SK-N-SH (cell line): ENCODE results near the gene C19orf81. TPM values are rescaled to one million over a fixed set of nuclear protein-coding genes. Genes with fewer than 3 reads are reported as not detected.

Experiments used
- CTCF ChIA-PET: fragments of 300-600, 350-600 bp; formaldehyde crosslinking; extraction: SDS; loops from one replicate; lab custom pipeline; 2021; lab: Yijun Ruan, JAX
- POLR2A ChIA-PET: fragments of 350-600 bp; sonication (Branson Sonifier 250); formaldehyde crosslinking; extraction: SDS; loops from one replicate; lab custom pipeline; 2020; ENCODE audit warnings: antibody characterized with exemption, inconsistent platforms; lab: Yijun Ruan, JAX
- DNase-seq: peaks from one replicate; pipeline ENCODE4 v3.0.0; 2012
- H2AFZ ChIP-seq: fragments of 200-600 bp; sonication (generic); 2 replicates; pipeline ENCODE4 v1.8.1; 2016; ENCODE audit warnings: antibody characterized with exemption, mild to moderate bottlenecking, low read depth
- H3F3A ChIP-seq: fragments of 200-600 bp; sonication (generic); replicated peaks from 2 replicates; pipeline ENCODE3; 2016; ENCODE audit warnings: antibody characterized with exemption, mild to moderate bottlenecking; ENCODE audit not compliant: insufficient read depth
- H3K27ac ChIP-seq, 2 experiments: fragments of 200-500 bp in 1 of 2; fragments of 200-600 bp in 1 of 2; sonication (Bioruptor generic) in 1 of 2; sonication (generic), shearing (Covaris generic) in 1 of 2; 2 replicates each; pipeline versions ENCODE4 v1.5.1 to v1.6.1; 2014 to 2016; ENCODE audit warnings: low read depth in 2 of 2, inconsistent platforms in 1 of 2, low read length in 1 of 2, mild to moderate bottlenecking in 1 of 2, mixed read lengths in 1 of 2
- H3K27me3 ChIP-seq: fragments of 200-600 bp; sonication (generic), shearing (Covaris generic); 2 replicates; pipeline ENCODE4 v1.6.1; 2016; ENCODE audit warnings: mixed run types; ENCODE audit not compliant: insufficient read depth
- H3K36me3 ChIP-seq, 2 experiments: fragments of 200-500 bp in 1 of 2; fragments of 200-600 bp in 1 of 2; sonication (Bioruptor generic) in 1 of 2; sonication (generic) in 1 of 2; replicated peaks in 1 of 2; 2 replicates each; pipeline versions ENCODE3 to v1.5.1; 2014 to 2016; ENCODE audit warnings: low read length in 1 of 2, mild to moderate bottlenecking in 1 of 2; ENCODE audit not compliant: insufficient read depth in 2 of 2, control insufficient read depth in 1 of 2
- H3K4me1 ChIP-seq, 2 experiments: fragments of 200-500 bp in 1 of 2; fragments of 200-600 bp in 1 of 2; sonication (Bioruptor generic) in 1 of 2; sonication (generic), shearing (Covaris generic) in 1 of 2; 2 replicates each; pipeline versions ENCODE4 v1.5.1 to v1.6.1; 2014 to 2016; ENCODE audit warnings: low read depth in 1 of 2, low read length in 1 of 2, mixed run types in 1 of 2; ENCODE audit not compliant: insufficient read depth in 2 of 2, control insufficient read depth in 1 of 2
- H3K4me2 ChIP-seq: fragments of 200-600 bp; sonication (generic), shearing (Covaris generic); 2 replicates; pipeline ENCODE4 v1.6.1; 2017; ENCODE audit warnings: mixed run types
- H3K4me3 ChIP-seq, 2 experiments: fragments of 200-500 bp in 1 of 2; fragments of 200-600 bp in 1 of 2; sonication (Bioruptor generic) in 1 of 2; sonication (generic), shearing (Covaris generic) in 1 of 2; 2 replicates each; pipeline versions ENCODE4 v1.5.1 to v1.8.1; 2014 to 2016; ENCODE audit warnings: low read depth in 2 of 2, inconsistent platforms in 1 of 2, low read length in 1 of 2, mild to moderate bottlenecking in 1 of 2, mixed read lengths in 1 of 2, moderate library complexity in 1 of 2
- H3K79me2 ChIP-seq: fragments of 200-600 bp; sonication (generic); 2 replicates; pipeline ENCODE4 v1.8.1; 2017; ENCODE audit warnings: mild to moderate bottlenecking; ENCODE audit not compliant: insufficient read depth
- H3K9ac ChIP-seq: fragments of 200-600 bp; sonication (generic); 2 replicates; pipeline ENCODE4 v1.6.1; 2017; ENCODE audit warnings: mixed run types
- H3K9me2 ChIP-seq: fragments of 200-600 bp; sonication (generic); 2 replicates; pipeline ENCODE4 v1.6.1; 2017; ENCODE audit warnings: mixed run types
- H3K9me3 ChIP-seq: fragments of 200-600 bp; sonication (generic); 2 replicates; pipeline ENCODE4 v1.6.1; 2017; ENCODE audit warnings: mixed run types, mild to moderate bottlenecking, moderate library complexity
- H4K20me1 ChIP-seq: fragments of 200-600 bp; sonication (generic); 2 replicates; pipeline ENCODE4 v1.6.1; 2017; ENCODE audit warnings: mild to moderate bottlenecking, mixed run types; ENCODE audit not compliant: insufficient read depth
- CHD2 ChIP-seq: fragments of 150-350 bp; IDR thresholded peaks from 2 replicates; pipeline ENCODE4 v1.6.1; 2018; ENCODE audit warnings: low read length; ENCODE audit not compliant: partially characterized antibody
- EZH2phosphoT487 ChIP-seq: fragments of 200-600 bp; sonication (generic); IDR thresholded peaks from 2 replicates; pipeline ENCODE4 v1.6.1; 2017; ENCODE audit warnings: low read depth, mixed run types, mild to moderate bottlenecking, antibody characterized with exemption, moderate library complexity, borderline replicate concordance
- FOXM1 ChIP-seq: IDR thresholded peaks from 2 replicates; pipeline ENCODE4 v1.4.0; 2012; ENCODE audit warnings: low read depth, mild to moderate bottlenecking
- GATA2 ChIP-seq: sonication (generic); formaldehyde crosslinking; IDR thresholded peaks from 2 replicates; pipeline ENCODE4 v1.5.0; 2020; ENCODE audit warnings: mild to moderate bottlenecking, missing genetic modification reagents
- NFIC ChIP-seq: IDR thresholded peaks from 2 replicates; pipeline ENCODE4 v1.4.0; 2012; ENCODE audit warnings: borderline replicate concordance
- NRF1 ChIP-seq: IDR thresholded peaks from 2 replicates; pipeline ENCODE4 v1.6.1; 2012; ENCODE audit warnings: low read depth, mild to moderate bottlenecking, low read length
- PBX3 ChIP-seq: IDR thresholded peaks from 2 replicates; pipeline ENCODE4; 2012
- RAD21 ChIP-seq: IDR thresholded peaks from 2 replicates; pipeline ENCODE4 v1.6.1; 2012; ENCODE audit warnings: mild to moderate bottlenecking, low read length
- RCOR1 ChIP-seq: fragments of 150-350 bp; IDR thresholded peaks from 2 replicates; pipeline ENCODE4 v1.6.1; 2017; ENCODE audit warnings: antibody characterized with exemption, low read length
- REST ChIP-seq: IDR thresholded peaks from 2 replicates; pipeline ENCODE4 v1.6.1; 2012; ENCODE audit warnings: mild to moderate bottlenecking, low read depth, low read length, moderate library complexity
- RFX5 ChIP-seq: IDR thresholded peaks from 2 replicates; pipeline ENCODE4 v1.6.1; 2012; ENCODE audit warnings: mild to moderate bottlenecking, improper control_type of control experiment, low read length
- TAF1 ChIP-seq: IDR thresholded peaks from 2 replicates; pipeline ENCODE4 v1.6.1; 2012; ENCODE audit warnings: low read depth, mild to moderate bottlenecking, low read length, moderate library complexity, borderline replicate concordance
- TEAD4 ChIP-seq: IDR thresholded peaks from 2 replicates; pipeline ENCODE4 v1.4.0; 2012; ENCODE audit warnings: mild to moderate bottlenecking, borderline replicate concordance; ENCODE audit not compliant: insufficient read depth
- WGBS: methylation state at CpG from one replicate; pipeline ENCODE4 v1.1.6; 2017; ENCODE audit warnings: low lambda C conversion rate; 5-methylcytosine and 5-hydroxymethylcytosine counted together
- polyA plus RNA-seq, 3 experiments: library from polyadenylated mRNA; depleted of rRNA; stranded (reverse); fragments of >200 nt; gene quantifications; 2 replicates each; pipeline ENCODE4 v1.2.3, GENCODE V29; 2012
- TF ChIP-seq, protein P1 (sequence below): IDR thresholded peaks from 2 replicates; pipeline ENCODE4 v1.4.0; 2012; ENCODE audit warnings: low read depth
- TF ChIP-seq, protein P2 (sequence below): fragments of 200-600 bp; sonication (generic); IDR thresholded peaks from 2 replicates; pipeline ENCODE4 v1.6.1; 2017; ENCODE audit warnings: antibody characterized with exemption, mild to moderate bottlenecking, moderate library complexity

The C19orf81 gene
- 3.4 and 5.7 TPM in 2 replicates for polyA plus RNA-seq (2012; rRNA removed)
- polyA plus RNA-seq (2012; cell fraction: cytosol; rRNA removed): 2.5 and 3.1 TPM in 2 replicates
- polyA plus RNA-seq (2012; cell fraction: nucleus; rRNA removed): 5.3 and 15.2 TPM in 2 replicates

DNA sequence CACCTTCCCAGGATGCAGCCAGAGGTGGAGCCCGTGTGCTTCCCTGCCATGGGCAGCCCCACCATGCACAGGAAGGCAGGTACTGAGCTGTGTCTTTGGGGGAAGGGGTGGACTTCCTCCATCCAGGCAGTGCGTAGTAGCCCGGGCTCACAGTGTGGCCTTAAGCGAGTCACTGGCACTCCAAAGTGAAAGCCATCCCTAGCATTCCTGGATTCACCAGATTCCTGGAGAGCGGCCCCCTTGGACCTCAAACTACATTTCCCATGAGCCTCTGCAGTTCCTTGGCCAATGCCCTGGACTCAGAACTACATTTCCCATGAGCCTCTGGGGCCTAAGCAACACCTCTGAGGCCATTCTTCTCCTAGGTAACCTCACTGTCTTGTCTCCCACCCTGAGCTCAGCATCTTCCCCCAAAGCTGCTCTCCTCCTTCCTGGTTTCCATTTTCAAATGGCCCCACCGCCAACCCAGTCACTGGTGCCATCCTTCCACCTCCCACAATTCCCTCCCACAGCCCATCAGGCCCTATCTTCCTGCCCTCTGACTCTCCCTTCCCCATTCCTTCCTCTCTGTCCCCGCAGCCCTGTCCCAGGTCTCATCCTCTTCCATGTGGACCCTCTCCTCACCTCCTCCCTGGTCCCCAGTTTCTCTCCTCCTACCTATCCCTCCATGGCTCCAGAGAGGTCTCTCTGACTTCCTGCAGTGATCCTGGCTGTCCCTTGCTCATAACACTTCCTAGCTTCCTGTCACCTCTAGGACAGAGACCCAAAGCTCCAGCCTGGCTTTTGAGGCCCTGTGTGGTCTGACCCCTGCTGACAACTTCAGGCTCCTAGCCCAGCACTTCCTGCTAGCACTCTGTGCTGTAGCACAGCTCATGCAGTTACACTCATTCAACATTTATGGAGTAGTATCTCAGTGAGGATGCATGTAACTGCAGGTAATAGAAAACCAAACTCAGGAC, at the start of gene C19orf81:
C19orf81 (plus strand) TSS at position 13 of the 959 bp plus-strand sequence; CDS start at position 13, 0 bp downstream.
- Histone ChIP-seq H2AFZ (no peak within 1 kb of the TSS), H3K9me2 (no peaks in the 10 kb centered on the region), H3K4me1 (no peaks in the 10 kb centered on the region), H3K27me3 (peaks cover under 1% of the 10 kb centered on the region; the same call in 1 of the 2 replicates), H3K36me3 (no peaks in the 10 kb centered on the region), H3K9ac (no peak within 1 kb of the TSS), H4K20me1 (no peaks in the 10 kb centered on the region), H3K79me2 (no peaks in the 10 kb centered on the region), H3K9me3 (no peaks in the 10 kb centered on the region), H3K4me3 (no peak within 1 kb of the TSS), H3K27ac (no peak within 1 kb of the TSS), H3K4me2 (no peak within 1 kb of the TSS), H3F3A (no peaks in the 10 kb centered on the region)
- DNase-seq: peak; percentile 64
- ChIA-PET POLR2A (no interaction called here), CTCF (interaction anchor here (0.8 to 1.6 kb wide), 4 partner anchors 8 to 93 kb away, joined by 3 to 6 read pairs (median 4); no protein-coding TSS in a partner anchor)
- 77% methylated on average over 3 of the region's 7 CpGs for WGBS
- TF ChIP-seq TEAD4 (no peak), CHD2 (no peak), EZH2phosphoT487 (no peak), RAD21 (no peak), GATA2 (no peak), NRF1 (no peak), REST (no peak), PBX3 (no peak), FOXM1 (no peak), NFIC (no peak), RCOR1 (no peak), RFX5 (no peak), TAF1 (no peak)
- TF ChIP-seq, protein P1, sequence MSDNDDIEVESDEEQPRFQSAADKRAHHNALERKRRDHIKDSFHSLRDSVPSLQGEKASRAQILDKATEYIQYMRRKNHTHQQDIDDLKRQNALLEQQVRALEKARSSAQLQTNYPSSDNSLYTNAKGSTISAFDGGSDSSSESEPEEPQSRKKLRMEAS: no peak
- TF ChIP-seq, protein P2, sequence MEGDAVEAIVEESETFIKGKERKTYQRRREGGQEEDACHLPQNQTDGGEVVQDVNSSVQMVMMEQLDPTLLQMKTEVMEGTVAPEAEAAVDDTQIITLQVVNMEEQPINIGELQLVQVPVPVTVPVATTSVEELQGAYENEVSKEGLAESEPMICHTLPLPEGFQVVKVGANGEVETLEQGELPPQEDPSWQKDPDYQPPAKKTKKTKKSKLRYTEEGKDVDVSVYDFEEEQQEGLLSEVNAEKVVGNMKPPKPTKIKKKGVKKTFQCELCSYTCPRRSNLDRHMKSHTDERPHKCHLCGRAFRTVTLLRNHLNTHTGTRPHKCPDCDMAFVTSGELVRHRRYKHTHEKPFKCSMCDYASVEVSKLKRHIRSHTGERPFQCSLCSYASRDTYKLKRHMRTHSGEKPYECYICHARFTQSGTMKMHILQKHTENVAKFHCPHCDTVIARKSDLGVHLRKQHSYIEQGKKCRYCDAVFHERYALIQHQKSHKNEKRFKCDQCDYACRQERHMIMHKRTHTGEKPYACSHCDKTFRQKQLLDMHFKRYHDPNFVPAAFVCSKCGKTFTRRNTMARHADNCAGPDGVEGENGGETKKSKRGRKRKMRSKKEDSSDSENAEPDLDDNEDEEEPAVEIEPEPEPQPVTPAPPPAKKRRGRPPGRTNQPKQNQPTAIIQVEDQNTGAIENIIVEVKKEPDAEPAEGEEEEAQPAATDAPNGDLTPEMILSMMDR: no peak
